Transverse colon (tissue), 4 donors: Measurements from ENCODE around the gene NUP214.

ENCODE experiments used
- CTCF ChIP-seq, 5 experiments: fragments of 200-600 bp in 3 of 5; fragments of 450-650 bp in 2 of 5; sonication (generic) in 3 of 5; IDR thresholded peaks; 1 replicate in 2 of 5; 2 replicates in 3 of 5; pipeline ENCODE4 v1.5.1; 2016 to 2017; ENCODE audit warnings: antibody characterized with exemption in 5 of 5, inconsistent platforms in 3 of 5, mild to moderate bottlenecking in 2 of 5, moderate library complexity in 1 of 5
- EP300 ChIP-seq: sonication (generic); formaldehyde crosslinking; IDR thresholded peaks from one replicate; pipeline ENCODE4 v1.6.1; 2017; ENCODE audit warnings: antibody characterized with exemption, low read depth
- POLR2A ChIP-seq: fragments of 450-650 bp; IDR thresholded peaks from one replicate; pipeline ENCODE4 v1.6.1; 2016; ENCODE audit warnings: antibody characterized with exemption, mild to moderate bottlenecking, moderate library complexity
- POLR2AphosphoS5 ChIP-seq, 3 donors: sonication (generic); formaldehyde crosslinking; IDR thresholded peaks; one replicate each; pipeline ENCODE4 v1.6.1; 2016; ENCODE audit warnings: antibody characterized with exemption in 3 of 3

DNA sequence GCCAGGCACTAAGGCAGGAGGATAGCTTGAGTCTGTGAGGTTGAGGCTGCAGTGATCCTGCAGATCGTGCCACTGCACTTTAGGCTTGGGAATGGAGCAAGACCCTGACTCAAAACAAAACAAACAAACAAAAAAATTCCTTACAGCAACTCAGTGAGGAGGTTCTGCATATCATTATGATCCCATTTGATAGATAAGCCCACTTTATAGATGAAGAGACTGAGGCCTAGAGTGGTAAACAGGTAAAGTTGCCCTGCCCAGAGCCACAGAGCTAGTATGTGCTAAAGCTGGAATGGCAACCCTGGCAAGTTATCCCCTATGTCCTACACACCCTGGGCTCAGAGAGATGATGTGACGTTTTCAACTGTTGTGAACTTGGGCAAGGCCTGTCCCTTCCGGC is 21.9 kb upstream of the NUP214 start:
- TF ChIP-seq CTCF (IDR thresholded peaks at IDR 0.05) (no peak), POLR2AphosphoS5 (IDR thresholded peaks at IDR 0.05) (no peak), EP300 (no peak), POLR2A (no peak)
